Activated CD8-positive, alpha-beta T cell treated with anti-CD3 and anti-CD28 coated beads for 36 hours (primary cell): Measurements from ENCODE around the gene HIGD1B. TPM values are rescaled to one million over a fixed set of nuclear protein-coding genes. Genes with fewer than 3 reads are reported as not detected.
"Not testable (repeated sequence)": the region's sequence is repeated elsewhere in the genome, so short reads cannot be mapped to it uniquely, and the experiment has no call there.

Experiments
- ATAC-seq: fragments of 200-7000 bp; cut with Tn5 transposase; one replicate; pipeline ENCODE4 v1.10.0; 2021; ENCODE audit warnings: mild to moderate bottlenecking, moderate library complexity
- CTCF ChIA-PET: fragments of 350-600 bp; sonication (Branson Sonifier 250); formaldehyde crosslinking; loops from one replicate; lab custom pipeline; 2021; ENCODE audit warnings: antibody characterized with exemption; lab: Charles Lee
- POLR2A ChIA-PET: fragments of 350-600 bp; sonication (Branson Sonifier 250); formaldehyde crosslinking; loops from one replicate; lab custom pipeline; 2021; ENCODE audit warnings: antibody characterized with exemption; lab: Charles Lee
- DNase-seq: peaks from one replicate; pipeline ENCODE4 v3.0.0-alpha.2; 2020
- H3K27ac Mint-ChIP-seq: one replicate; pipeline ENCODE4 v1.8.0; 2021; ENCODE audit warnings: mild to moderate bottlenecking, mixed read lengths
- H3K27me3 Mint-ChIP-seq: one replicate; pipeline ENCODE4 v1.8.0; 2021; ENCODE audit warnings: mixed read lengths
- H3K36me3 Mint-ChIP-seq: one replicate; pipeline ENCODE4 v1.8.0; 2021; ENCODE audit warnings: low read depth, mixed read lengths
- H3K4me1 Mint-ChIP-seq: one replicate; pipeline ENCODE4 v1.8.0; 2021; ENCODE audit warnings: low read depth, mixed read lengths
- H3K4me3 Mint-ChIP-seq: one replicate; pipeline ENCODE4 v1.8.0; 2021; ENCODE audit warnings: mild to moderate bottlenecking, moderate library complexity, mixed read lengths
- H3K9me3 Mint-ChIP-seq: one replicate; pipeline ENCODE4 v1.8.0; 2021; ENCODE audit warnings: mixed read lengths
- CTCF ChIP-seq: fragments of 200-600 bp; IDR thresholded peaks from one replicate; pipeline ENCODE4 v1.8.0; 2022; ENCODE audit warnings: antibody characterized with exemption, mild to moderate bottlenecking
- intact Hi-C: fragments of 100-400 bp; cut with micrococcal nuclease; formaldehyde crosslinking; loops from one replicate; pipeline ENCODE4 v1.10.0; 2022
- total RNA-seq, 2 experiments: library from RNA; stranded (reverse); gene quantifications; one replicate each; pipeline ENCODE4 v1.2.3, GENCODE V29; 2021

HIGD1B gene
- total RNA-seq, 2 experiments from 2014 or later: not detected

GRCh38 chr17:44807093-44807816 is 40.4 kb upstream of the HIGD1B start:
- intact Hi-C loops: no loop called here
- H3K36me3 Mint-ChIP-seq: peaks cover 4% of the 10 kb centered on the region
- no peak overlapping the region for H3K4me3 Mint-ChIP-seq
- no peaks in the 10 kb centered on the region for H3K9me3 Mint-ChIP-seq
- ATAC-seq: no peak
- H3K27ac Mint-ChIP-seq: no peak overlapping the region
- TF ChIP-seq CTCF: no peak
- no peak for DNase-seq
- ChIA-PET POLR2A (no interaction called here), CTCF (interaction anchor here (1.0 kb wide), 2 partner anchors 22 to 29 kb away, joined by 3 read pairs; no protein-coding TSS in a partner anchor)
- no peaks in the 10 kb centered on the region for H3K4me1 Mint-ChIP-seq
- peaks cover 1% of the 10 kb centered on the region for H3K27me3 Mint-ChIP-seq

- POLR2A ChIA-PET: interaction anchor here (1.7 kb wide), 1 partner anchor 10 kb away, joined by 3 read pairs; no protein-coding TSS in a partner anchor
- no peak for TF ChIP-seq CTCF
- Mint-ChIP-seq H3K4me3 (no peak overlapping the region), H3K9me3 (no peaks in the 10 kb centered on the region), H3K27me3 (peaks cover 1% of the 10 kb centered on the region), H3K36me3 (peaks cover 4% of the 10 kb centered on the region), H3K27ac (no peak overlapping the region), H3K4me1 (no peaks in the 10 kb centered on the region)
- intact Hi-C loops: no loop called here
- DNase-seq (no peak), ATAC-seq (no peak)
- CTCF ChIA-PET: interaction anchor here (1.0 kb wide), 2 partner anchors 21 to 30 kb away, joined by 3 read pairs; no protein-coding TSS in a partner anchor
These were observed 39.9 kb upstream of the HIGD1B start for GRCh38 chr17:44807817-44808155.

- H3K4me3 Mint-ChIP-seq: no peak overlapping the region
- no peak for DNase-seq
- ATAC-seq: no peak
- intact Hi-C loops: no loop called here
- H3K4me1 Mint-ChIP-seq: no peaks in the 10 kb centered on the region
- peaks cover 1% of the 10 kb centered on the region for H3K27me3 Mint-ChIP-seq
- ChIA-PET POLR2A (interaction anchor here (1.7 kb wide), 1 partner anchor 11 kb away, joined by 3 read pairs; no protein-coding TSS in a partner anchor), CTCF (interaction anchor here (1.0 to 1.4 kb wide), 3 partner anchors 10 to 30 kb away, joined by 3 to 4 read pairs (median 3); no protein-coding TSS in a partner anchor)
- H3K9me3 Mint-ChIP-seq: no peaks in the 10 kb centered on the region
- peaks cover 4% of the 10 kb centered on the region for H3K36me3 Mint-ChIP-seq
- no peak overlapping the region for H3K27ac Mint-ChIP-seq
- no peak for TF ChIP-seq CTCF
These were observed 39.5 kb upstream of the HIGD1B start for GRCh38 chr17:44808156-44808555.

GRCh38 chr17:44808656-44809388 is 38.9 kb upstream of the HIGD1B start:
- H3K4me3 Mint-ChIP-seq, DNase-seq, H3K27ac Mint-ChIP-seq, H3K36me3 Mint-ChIP-seq, H3K9me3 Mint-ChIP-seq, ATAC-seq, H3K4me1 Mint-ChIP-seq, H3K27me3 Mint-ChIP-seq, intact Hi-C loops: not testable (repeated sequence)
- ChIA-PET POLR2A (interaction anchor here (1.7 kb wide), 1 partner anchor 12 kb away, joined by 3 read pairs; no protein-coding TSS in a partner anchor), CTCF (interaction anchor here (1.4 kb wide), 1 partner anchor 10 kb away, joined by 4 read pairs; no protein-coding TSS in a partner anchor)

- no peak overlapping the region for H3K4me3 Mint-ChIP-seq
- DNase-seq: no peak
- H3K36me3 Mint-ChIP-seq: no peaks in the 10 kb centered on the region
- peaks cover 1% of the 10 kb centered on the region for H3K27me3 Mint-ChIP-seq
- H3K4me1 Mint-ChIP-seq: no peaks in the 10 kb centered on the region
- no peaks in the 10 kb centered on the region for H3K9me3 Mint-ChIP-seq
- intact Hi-C loops: no loop called here
- no peak for ATAC-seq
- ChIA-PET CTCF (no interaction called here), POLR2A (interaction anchor here (0.9 kb wide), 1 partner anchor 31 kb away, joined by 4 read pairs; no protein-coding TSS in a partner anchor)
- no peak for TF ChIP-seq CTCF
- no peak overlapping the region for H3K27ac Mint-ChIP-seq
These were observed 35.4 kb upstream of the HIGD1B start for GRCh38 chr17:44812263-44812662.

- H3K27ac Mint-ChIP-seq, intact Hi-C loops, H3K4me1 Mint-ChIP-seq, POLR2A ChIA-PET, ATAC-seq, H3K27me3 Mint-ChIP-seq, DNase-seq, H3K9me3 Mint-ChIP-seq, H3K4me3 Mint-ChIP-seq, H3K36me3 Mint-ChIP-seq: not testable (repeated sequence)
- CTCF ChIA-PET: interaction anchor here (0.9 kb wide), 1 partner anchor 39 kb away, joined by 3 read pairs; no protein-coding TSS in a partner anchor
These were observed 29.2 kb upstream of the HIGD1B start for GRCh38 chr17:44818508-44818907.
